Right atrium auricular region (tissue), 2 donors: Measurements from ENCODE around the gene EDEM3. TPM values are rescaled to one million over a fixed set of nuclear protein-coding genes. Genes with fewer than 3 reads are reported as not detected.

Experiments used
- DNase-seq: peaks from one replicate; pipeline ENCODE4 v3.0.0-alpha.2; 2019; ENCODE audit warnings: low spot score
- H3K27ac ChIP-seq, 2 donors: fragments of 200-600 bp; sonication (generic); 1 replicate in 1 of 2; 2 replicates in 1 of 2; pipeline ENCODE4 v1.5.1; 2016 to 2019
- H3K27me3 ChIP-seq, 2 donors: fragments of 200-600 bp; sonication (generic); one replicate each; pipeline versions ENCODE4 v1.5.1 to v1.6.0; 2017 to 2019
- H3K36me3 ChIP-seq: fragments of 200-600 bp; sonication (generic); one replicate; pipeline ENCODE4 v1.5.1; 2016
- H3K4me1 ChIP-seq, 2 donors: fragments of 200-600 bp; sonication (generic); one replicate each; pipeline versions ENCODE4 v1.5.1 to v1.6.0; 2017 to 2019
- H3K4me3 ChIP-seq, 2 donors: fragments of 200-600 bp; sonication (generic); 1 replicate in 1 of 2; 2 replicates in 1 of 2; pipeline ENCODE4 v1.5.1; 2017 to 2019; ENCODE audit warnings: mild to moderate bottlenecking in 1 of 2, moderate library complexity in 1 of 2
- H3K9me3 ChIP-seq, 2 donors: fragments of 200-600 bp; sonication (generic); one replicate each; pipeline ENCODE4 v1.5.1; 2019
- total RNA-seq, 2 donors: library from RNA; depleted of rRNA; stranded (reverse); fragments of >200 nt; gene quantifications; one replicate each; pipeline ENCODE4 v1.1.0, GENCODE V29; 2016
- TF ChIP-seq, protein P1 (sequence below), 2 donors: fragments of 200-600 bp; sonication (generic); IDR thresholded peaks; one replicate each; pipeline ENCODE4 v1.5.1; 2019; ENCODE audit warnings: antibody characterized with exemption in 2 of 2

Gene EDEM3
- total RNA-seq, 2 donors from 2014 or later: 18.1 to 30.0 TPM

DNA sequence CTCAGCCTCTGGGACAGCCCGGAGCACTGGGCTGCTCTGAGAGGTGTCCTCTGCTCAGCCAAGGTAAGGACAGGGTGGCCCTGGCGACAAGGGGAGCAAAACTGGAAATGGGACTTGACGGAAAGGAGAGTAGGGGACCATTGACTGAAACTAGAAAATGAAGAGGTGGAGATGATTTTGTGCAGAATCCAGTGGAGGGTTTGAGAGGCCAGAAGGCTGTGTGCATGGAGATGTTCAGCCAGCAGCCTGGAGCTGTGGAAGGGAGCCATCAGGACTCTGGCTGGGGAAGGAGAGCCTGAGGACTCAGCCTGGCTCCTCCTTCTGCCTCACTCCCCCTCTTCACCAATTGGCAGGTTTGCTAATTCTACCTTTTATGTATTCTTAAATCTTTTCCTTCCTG is 114.2 kb downstream of the EDEM3 start:
- Histone ChIP-seq H3K27me3 (no peaks in the 10 kb centered on the region), H3K4me3 (no peak overlapping the region), H3K9me3 (peaks cover 0 to 5% of the 10 kb centered on the region in 2 donors), H3K4me1 (peaks cover 0 to 9% of the 10 kb centered on the region in 2 donors), H3K36me3 (no peaks in the 10 kb centered on the region), H3K27ac (no peak overlapping the region)
- DNase-seq: no peak
- TF ChIP-seq, protein P1, sequence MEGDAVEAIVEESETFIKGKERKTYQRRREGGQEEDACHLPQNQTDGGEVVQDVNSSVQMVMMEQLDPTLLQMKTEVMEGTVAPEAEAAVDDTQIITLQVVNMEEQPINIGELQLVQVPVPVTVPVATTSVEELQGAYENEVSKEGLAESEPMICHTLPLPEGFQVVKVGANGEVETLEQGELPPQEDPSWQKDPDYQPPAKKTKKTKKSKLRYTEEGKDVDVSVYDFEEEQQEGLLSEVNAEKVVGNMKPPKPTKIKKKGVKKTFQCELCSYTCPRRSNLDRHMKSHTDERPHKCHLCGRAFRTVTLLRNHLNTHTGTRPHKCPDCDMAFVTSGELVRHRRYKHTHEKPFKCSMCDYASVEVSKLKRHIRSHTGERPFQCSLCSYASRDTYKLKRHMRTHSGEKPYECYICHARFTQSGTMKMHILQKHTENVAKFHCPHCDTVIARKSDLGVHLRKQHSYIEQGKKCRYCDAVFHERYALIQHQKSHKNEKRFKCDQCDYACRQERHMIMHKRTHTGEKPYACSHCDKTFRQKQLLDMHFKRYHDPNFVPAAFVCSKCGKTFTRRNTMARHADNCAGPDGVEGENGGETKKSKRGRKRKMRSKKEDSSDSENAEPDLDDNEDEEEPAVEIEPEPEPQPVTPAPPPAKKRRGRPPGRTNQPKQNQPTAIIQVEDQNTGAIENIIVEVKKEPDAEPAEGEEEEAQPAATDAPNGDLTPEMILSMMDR (IDR thresholded peaks at IDR 0.05): no peak

Other genes with a start within 250 kb of the EDEM3 start
- 100 to 1,000 TPM; 198 to 371 TPM for gene NIBAN1, start 219.7 kb upstream of the EDEM3 start, total RNA-seq